ENCODE data around the gene TAF11L8.
"Not testable (repeated sequence)": the region's sequence is repeated elsewhere in the genome, so short reads cannot be mapped to it uniquely, and the experiment has no call there.

- not testable (repeated sequence) for TF ChIP-seq CTCF (conservative IDR thresholded peaks at IDR 0.05; ENCODE audit: low read depth in 2 of 2); EZH2 (IDR thresholded peaks at IDR 0.05; ENCODE audit: low read depth, unreplicated experiment); POLR2AphosphoS5 (IDR thresholded peaks at IDR 0.05; ENCODE audit: low read depth); CREB1 (CRISPR knock-in tag; IDR thresholded peaks at IDR 0.05; ENCODE audit: low read depth); JUNB (IDR thresholded peaks at IDR 0.05; ENCODE audit: unreplicated experiment)
- TF ChIP-seq, protein P1, sequence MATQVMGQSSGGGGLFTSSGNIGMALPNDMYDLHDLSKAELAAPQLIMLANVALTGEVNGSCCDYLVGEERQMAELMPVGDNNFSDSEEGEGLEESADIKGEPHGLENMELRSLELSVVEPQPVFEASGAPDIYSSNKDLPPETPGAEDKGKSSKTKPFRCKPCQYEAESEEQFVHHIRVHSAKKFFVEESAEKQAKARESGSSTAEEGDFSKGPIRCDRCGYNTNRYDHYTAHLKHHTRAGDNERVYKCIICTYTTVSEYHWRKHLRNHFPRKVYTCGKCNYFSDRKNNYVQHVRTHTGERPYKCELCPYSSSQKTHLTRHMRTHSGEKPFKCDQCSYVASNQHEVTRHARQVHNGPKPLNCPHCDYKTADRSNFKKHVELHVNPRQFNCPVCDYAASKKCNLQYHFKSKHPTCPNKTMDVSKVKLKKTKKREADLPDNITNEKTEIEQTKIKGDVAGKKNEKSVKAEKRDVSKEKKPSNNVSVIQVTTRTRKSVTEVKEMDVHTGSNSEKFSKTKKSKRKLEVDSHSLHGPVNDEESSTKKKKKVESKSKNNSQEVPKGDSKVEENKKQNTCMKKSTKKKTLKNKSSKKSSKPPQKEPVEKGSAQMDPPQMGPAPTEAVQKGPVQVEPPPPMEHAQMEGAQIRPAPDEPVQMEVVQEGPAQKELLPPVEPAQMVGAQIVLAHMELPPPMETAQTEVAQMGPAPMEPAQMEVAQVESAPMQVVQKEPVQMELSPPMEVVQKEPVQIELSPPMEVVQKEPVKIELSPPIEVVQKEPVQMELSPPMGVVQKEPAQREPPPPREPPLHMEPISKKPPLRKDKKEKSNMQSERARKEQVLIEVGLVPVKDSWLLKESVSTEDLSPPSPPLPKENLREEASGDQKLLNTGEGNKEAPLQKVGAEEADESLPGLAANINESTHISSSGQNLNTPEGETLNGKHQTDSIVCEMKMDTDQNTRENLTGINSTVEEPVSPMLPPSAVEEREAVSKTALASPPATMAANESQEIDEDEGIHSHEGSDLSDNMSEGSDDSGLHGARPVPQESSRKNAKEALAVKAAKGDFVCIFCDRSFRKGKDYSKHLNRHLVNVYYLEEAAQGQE (IDR thresholded peaks at IDR 0.05; ENCODE audit: unreplicated experiment), result not testable (repeated sequence)
Observed at GRCh38 chr5:17597728-17598127, 7.0 kb upstream of the TAF11L8 start, which contains the start of gene TAF11L10.

All from GM23338 (cell line).